Measurements from ENCODE around the gene CMTM8.

Gene CMTM8

GRCh38 chr3:32373276-32373675 is 134.8 kb downstream of the CMTM8 start:
- H3K9me3 ChIP-seq (ENCODE audit: insufficient read depth, low read length) = no peaks in the 10 kb centered on the region
- H3K9ac ChIP-seq (ENCODE audit: insufficient read length, low read depth) = no peak overlapping the region
- no peaks in the 10 kb centered on the region for H3K4me1 ChIP-seq (ENCODE audit: insufficient read depth, insufficient read length)
- H3K4me3 ChIP-seq (ENCODE audit: insufficient read length, low read depth) = no peak overlapping the region
- no peaks in the 10 kb centered on the region for H3K27me3 ChIP-seq (ENCODE audit: insufficient read depth, insufficient read length)
- no peaks in the 10 kb centered on the region for H3K36me3 ChIP-seq (ENCODE audit: insufficient read depth, insufficient read length, low read length)
- no peak for DNase-seq (ENCODE audit: low read depth, low spot score)
- no peak for TF ChIP-seq ZNF274 (IDR thresholded peaks at IDR 0.05; ENCODE audit: low read depth, low read length)
- no peak for TF ChIP-seq YY1 (IDR thresholded peaks at IDR 0.05; ENCODE audit: insufficient read depth, insufficient read length)
- TF ChIP-seq SUZ12 (IDR thresholded peaks at IDR 0.05; ENCODE audit: extremely low read depth, insufficient read depth, insufficient read length) = no peak

GRCh38 chr3:32373844-32374243 is 135.4 kb downstream of the CMTM8 start:
- H3K9ac ChIP-seq (ENCODE audit: insufficient read length, low read depth) = no peak overlapping the region
- TF ChIP-seq ZNF274 (IDR thresholded peaks at IDR 0.05; ENCODE audit: low read depth, low read length) = no peak
- no peak for TF ChIP-seq YY1 (IDR thresholded peaks at IDR 0.05; ENCODE audit: insufficient read depth, insufficient read length)
- no peak for TF ChIP-seq SUZ12 (IDR thresholded peaks at IDR 0.05; ENCODE audit: extremely low read depth, insufficient read depth, insufficient read length)
- no peaks in the 10 kb centered on the region for H3K9me3 ChIP-seq (ENCODE audit: insufficient read depth, low read length)
- H3K36me3 ChIP-seq (ENCODE audit: insufficient read depth, insufficient read length, low read length) = no peaks in the 10 kb centered on the region
- no peaks in the 10 kb centered on the region for H3K4me1 ChIP-seq (ENCODE audit: insufficient read depth, insufficient read length)
- no peaks in the 10 kb centered on the region for H3K27me3 ChIP-seq (ENCODE audit: insufficient read depth, insufficient read length)
- no peak for DNase-seq (ENCODE audit: low read depth, low spot score)
- H3K4me3 ChIP-seq (ENCODE audit: insufficient read length, low read depth) = no peak overlapping the region

- no peaks in the 10 kb centered on the region for H3K36me3 ChIP-seq (ENCODE audit: insufficient read depth, insufficient read length, low read length)
- no peak overlapping the region for H3K9ac ChIP-seq (ENCODE audit: insufficient read length, low read depth)
- peak; percentile 78 for DNase-seq (ENCODE audit: low read depth, low spot score)
- TF ChIP-seq SUZ12 (IDR thresholded peaks at IDR 0.05; ENCODE audit: extremely low read depth, insufficient read depth, insufficient read length) (no peak), YY1 (IDR thresholded peaks at IDR 0.05; ENCODE audit: insufficient read depth, insufficient read length) (no peak), ZNF274 (IDR thresholded peaks at IDR 0.05; ENCODE audit: low read depth, low read length) (no peak)
- H3K4me1 ChIP-seq (ENCODE audit: insufficient read depth, insufficient read length) = no peaks in the 10 kb centered on the region
- no peaks in the 10 kb centered on the region for H3K27me3 ChIP-seq (ENCODE audit: insufficient read depth, insufficient read length)
- H3K9me3 ChIP-seq (ENCODE audit: insufficient read depth, low read length) = no peaks in the 10 kb centered on the region
- no peak overlapping the region for H3K4me3 ChIP-seq (ENCODE audit: insufficient read length, low read depth)
These were observed 136.5 kb downstream of the CMTM8 start for GRCh38 chr3:32374788-32375595.

- DNase-seq (ENCODE audit: low read depth, low spot score) = no peak
- no peaks in the 10 kb centered on the region for H3K27me3 ChIP-seq (ENCODE audit: insufficient read depth, insufficient read length)
- H3K9ac ChIP-seq (ENCODE audit: insufficient read length, low read depth) = no peak overlapping the region
- H3K36me3 ChIP-seq (ENCODE audit: insufficient read depth, insufficient read length, low read length) = no peaks in the 10 kb centered on the region
- no peak for TF ChIP-seq ZNF274 (IDR thresholded peaks at IDR 0.05; ENCODE audit: low read depth, low read length)
- no peak for TF ChIP-seq SUZ12 (IDR thresholded peaks at IDR 0.05; ENCODE audit: extremely low read depth, insufficient read depth, insufficient read length)
- no peak for TF ChIP-seq YY1 (IDR thresholded peaks at IDR 0.05; ENCODE audit: insufficient read depth, insufficient read length)
- no peaks in the 10 kb centered on the region for H3K4me1 ChIP-seq (ENCODE audit: insufficient read depth, insufficient read length)
- no peaks in the 10 kb centered on the region for H3K9me3 ChIP-seq (ENCODE audit: insufficient read depth, low read length)
- H3K4me3 ChIP-seq (ENCODE audit: insufficient read length, low read depth) = no peak overlapping the region
These were observed 137.1 kb downstream of the CMTM8 start for GRCh38 chr3:32375596-32375930.

- Histone ChIP-seq H3K36me3 (ENCODE audit: insufficient read depth, insufficient read length, low read length) (no peaks in the 10 kb centered on the region), H3K4me1 (ENCODE audit: insufficient read depth, insufficient read length) (no peaks in the 10 kb centered on the region), H3K4me3 (ENCODE audit: insufficient read length, low read depth) (no peak overlapping the region), H3K9me3 (ENCODE audit: insufficient read depth, low read length) (no peaks in the 10 kb centered on the region), H3K27me3 (ENCODE audit: insufficient read depth, insufficient read length) (no peaks in the 10 kb centered on the region), H3K9ac (ENCODE audit: insufficient read length, low read depth) (no peak overlapping the region)
- DNase-seq (ENCODE audit: low read depth, low spot score) = no peak
- TF ChIP-seq SUZ12 (IDR thresholded peaks at IDR 0.05; ENCODE audit: extremely low read depth, insufficient read depth, insufficient read length) = no peak
These were observed 137.6 kb downstream of the CMTM8 start for GRCh38 chr3:32376115-32376514.

- Histone ChIP-seq H3K4me3 (ENCODE audit: insufficient read length, low read depth) (no peak overlapping the region), H3K36me3 (ENCODE audit: insufficient read depth, insufficient read length, low read length) (no peaks in the 10 kb centered on the region), H3K4me1 (ENCODE audit: insufficient read depth, insufficient read length) (no peaks in the 10 kb centered on the region), H3K9me3 (ENCODE audit: insufficient read depth, low read length) (no peaks in the 10 kb centered on the region), H3K9ac (ENCODE audit: insufficient read length, low read depth) (no peak overlapping the region), H3K27me3 (ENCODE audit: insufficient read depth, insufficient read length) (no peaks in the 10 kb centered on the region)
- no peak for DNase-seq (ENCODE audit: low read depth, low spot score)
- TF ChIP-seq ZNF274 (IDR thresholded peaks at IDR 0.05; ENCODE audit: low read depth, low read length) (no peak), SUZ12 (IDR thresholded peaks at IDR 0.05; ENCODE audit: extremely low read depth, insufficient read depth, insufficient read length) (no peak), YY1 (IDR thresholded peaks at IDR 0.05; ENCODE audit: insufficient read depth, insufficient read length) (no peak)
These were observed 141.5 kb downstream of the CMTM8 start for GRCh38 chr3:32379831-32380500.

GRCh38 chr3:32381922-32382321 is 143.4 kb downstream of the CMTM8 start:
- H3K36me3 ChIP-seq (ENCODE audit: insufficient read depth, insufficient read length, low read length) = no peaks in the 10 kb centered on the region
- no peak for DNase-seq (ENCODE audit: low read depth, low spot score)
- H3K4me1 ChIP-seq (ENCODE audit: insufficient read depth, insufficient read length) = no peaks in the 10 kb centered on the region
- no peak for TF ChIP-seq ZNF274 (IDR thresholded peaks at IDR 0.05; ENCODE audit: low read depth, low read length)
- no peak for TF ChIP-seq YY1 (IDR thresholded peaks at IDR 0.05; ENCODE audit: insufficient read depth, insufficient read length)
- H3K4me3 ChIP-seq (ENCODE audit: insufficient read length, low read depth) = no peak overlapping the region
- no peak overlapping the region for H3K9ac ChIP-seq (ENCODE audit: insufficient read length, low read depth)
- H3K9me3 ChIP-seq (ENCODE audit: insufficient read depth, low read length) = no peaks in the 10 kb centered on the region
- no peaks in the 10 kb centered on the region for H3K27me3 ChIP-seq (ENCODE audit: insufficient read depth, insufficient read length)
